GM12865 (cell line): ENCODE results near the gene ACAN.

Source experiments
- DNase-seq: peaks from one replicate; pipeline ENCODE4 v3.0.0; 2010; ENCODE audit warnings: low read depth
- H3K4me3 ChIP-seq: 2 replicates; pipeline ENCODE4 v1.5.1; 2011; ENCODE audit warnings: mild to moderate bottlenecking, low read depth, low read length, control low read depth
- TF ChIP-seq, protein P1 (sequence below): IDR thresholded peaks from 2 replicates; pipeline ENCODE4 v1.5.1; 2011; ENCODE audit warnings: low read length, control low read depth, low read depth, inconsistent platforms; ENCODE audit not compliant: insufficient read depth; ENCODE audit errors: missing control alignments

Gene ACAN

GRCh38 chr15:88901508-88902220, 98.4 kb downstream of the ACAN start:
- no peak for DNase-seq
- H3K4me3 ChIP-seq: no peak overlapping the region
- TF ChIP-seq, protein P1, sequence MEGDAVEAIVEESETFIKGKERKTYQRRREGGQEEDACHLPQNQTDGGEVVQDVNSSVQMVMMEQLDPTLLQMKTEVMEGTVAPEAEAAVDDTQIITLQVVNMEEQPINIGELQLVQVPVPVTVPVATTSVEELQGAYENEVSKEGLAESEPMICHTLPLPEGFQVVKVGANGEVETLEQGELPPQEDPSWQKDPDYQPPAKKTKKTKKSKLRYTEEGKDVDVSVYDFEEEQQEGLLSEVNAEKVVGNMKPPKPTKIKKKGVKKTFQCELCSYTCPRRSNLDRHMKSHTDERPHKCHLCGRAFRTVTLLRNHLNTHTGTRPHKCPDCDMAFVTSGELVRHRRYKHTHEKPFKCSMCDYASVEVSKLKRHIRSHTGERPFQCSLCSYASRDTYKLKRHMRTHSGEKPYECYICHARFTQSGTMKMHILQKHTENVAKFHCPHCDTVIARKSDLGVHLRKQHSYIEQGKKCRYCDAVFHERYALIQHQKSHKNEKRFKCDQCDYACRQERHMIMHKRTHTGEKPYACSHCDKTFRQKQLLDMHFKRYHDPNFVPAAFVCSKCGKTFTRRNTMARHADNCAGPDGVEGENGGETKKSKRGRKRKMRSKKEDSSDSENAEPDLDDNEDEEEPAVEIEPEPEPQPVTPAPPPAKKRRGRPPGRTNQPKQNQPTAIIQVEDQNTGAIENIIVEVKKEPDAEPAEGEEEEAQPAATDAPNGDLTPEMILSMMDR: no peak

GRCh38 chr15:88902221-88902835, 99.1 kb downstream of the ACAN start:
- TF ChIP-seq, protein P1: no peak
- DNase-seq: no peak
- no peak overlapping the region for H3K4me3 ChIP-seq

DNA sequence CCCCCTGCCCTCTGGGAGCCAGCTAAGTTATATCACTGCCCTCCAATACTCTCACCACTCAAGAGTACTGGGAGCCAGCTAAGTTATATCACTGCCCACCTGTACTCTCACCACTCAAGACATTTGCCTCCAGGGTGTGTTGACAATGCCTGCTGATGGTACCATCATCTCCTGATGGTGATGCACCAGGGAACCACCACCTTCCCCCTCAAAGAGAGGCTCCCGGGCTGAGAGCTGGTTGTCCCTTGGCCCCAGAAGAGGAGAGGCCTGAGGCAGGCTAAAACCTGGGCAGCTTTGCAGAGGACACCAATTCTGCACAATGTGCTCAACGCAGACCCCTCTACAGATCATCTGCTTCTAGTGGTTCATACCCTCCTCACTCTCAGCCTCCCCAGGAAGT, 99.6 kb downstream of the ACAN start:
- no peak for DNase-seq
- TF ChIP-seq, protein P1: no peak
- no peak overlapping the region for H3K4me3 ChIP-seq

GRCh38 chr15:88904257-88904623, 101.0 kb downstream of the ACAN start:
- TF ChIP-seq, protein P1: no peak
- DNase-seq: no peak
- no peak overlapping the region for H3K4me3 ChIP-seq

DNA sequence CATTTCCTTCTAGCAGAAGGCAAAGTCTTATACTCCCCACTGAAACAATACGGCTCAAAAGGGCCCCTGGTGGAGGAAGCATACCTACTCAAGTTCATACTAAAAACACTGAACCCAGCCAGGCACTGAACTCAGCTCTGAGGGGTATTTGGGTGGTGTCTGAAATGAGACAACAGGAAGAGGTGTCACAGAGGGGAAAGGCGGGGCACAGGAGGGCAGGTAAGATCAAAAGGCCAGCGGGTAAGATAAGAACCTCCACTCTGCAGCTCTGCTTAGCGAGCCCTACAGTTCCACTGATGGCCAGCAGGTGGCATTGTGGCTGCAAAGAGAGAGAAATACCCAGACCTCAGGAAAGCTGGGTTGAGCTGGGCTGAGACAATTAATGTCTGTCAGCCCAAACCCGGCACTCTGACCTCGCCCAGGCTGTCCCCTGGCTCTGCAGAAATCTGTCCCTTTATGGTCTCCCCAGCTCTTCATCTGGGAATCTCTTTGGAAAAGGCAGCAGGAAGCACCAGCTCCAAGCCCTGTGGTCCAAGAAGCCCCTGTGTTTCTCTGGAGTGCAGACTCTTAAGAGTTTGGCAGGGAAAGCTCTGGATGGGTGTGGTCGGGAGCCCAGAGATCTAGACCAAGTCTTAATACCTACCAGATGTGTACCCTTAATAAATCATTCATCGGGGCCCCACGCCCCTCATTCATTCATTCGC, 101.5 kb downstream of the ACAN start:
- peak; percentile 84 for DNase-seq
- TF ChIP-seq, protein P1: peak; percentile 98

GRCh38 chr15:88905576-88905975, 102.3 kb downstream of the ACAN start:
- H3K4me3 ChIP-seq: no peak overlapping the region
- no peak for DNase-seq
- TF ChIP-seq, protein P1: no peak

More for the DNA sequence above, 101.5 kb downstream of the ACAN start:
- H3K4me3 ChIP-seq: no peak overlapping the region
